GM18502 (cell line): Measurements from ENCODE around the gene LRRC34.

ENCODE experiments used
- ATAC-seq: cut with Tn5 transposase; IDR thresholded peaks from one replicate; pipeline ENCODE4 v1.9.1; 2021; ENCODE audit warnings: mild to moderate bottlenecking; ENCODE audit not compliant: unreplicated experiment, poor library complexity

LRRC34 gene

GRCh38 chr3:169815590-169816150 lies 3.0 kb upstream of the LRRC34 start:
- ATAC-seq: no peak

DNA sequence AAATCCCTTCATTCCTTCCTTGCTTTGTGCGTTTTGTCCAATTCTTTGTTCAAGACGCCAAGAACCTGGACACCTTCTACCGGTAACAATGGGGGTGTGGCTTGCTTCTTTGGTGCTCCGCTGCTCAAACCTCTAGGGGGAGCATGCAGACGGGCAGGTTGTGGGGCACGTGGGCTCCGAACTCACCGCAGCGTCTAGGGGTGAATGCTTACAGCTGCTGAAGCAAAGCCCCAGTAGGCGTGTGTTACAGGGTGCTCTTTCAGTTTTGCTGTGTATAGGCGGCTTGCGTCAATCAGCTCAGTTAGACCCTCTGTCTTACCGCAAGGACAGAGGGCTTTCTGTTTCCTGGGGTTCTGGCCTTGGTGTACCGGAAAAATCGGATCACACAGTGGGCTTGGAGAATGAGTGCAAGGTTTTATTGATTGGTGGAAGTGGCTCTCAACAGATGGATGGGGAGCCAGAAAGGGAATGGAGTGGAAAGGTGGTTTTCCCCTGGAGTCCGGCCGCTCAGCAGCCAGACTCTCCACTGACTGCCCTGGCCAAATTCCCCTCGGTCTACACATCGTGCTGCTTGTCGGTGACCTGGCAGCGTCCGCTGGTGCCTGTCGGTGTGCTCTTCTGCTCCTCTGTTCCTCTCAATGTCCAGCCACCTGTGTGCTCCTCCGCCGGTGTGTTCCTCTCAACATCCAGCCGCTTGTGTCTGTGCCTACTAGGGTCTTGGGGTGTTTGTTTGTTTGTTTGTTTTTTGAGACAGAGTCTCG lies 1.2 kb upstream of the LRRC34 start:
- peak; percentile 90 for ATAC-seq

GRCh38 chr3:169813278-169813677 lies 574 bp upstream of the LRRC34 start:
- ATAC-seq: no peak

GRCh38 chr3:169811631-169812331 lies 923 bp downstream of the LRRC34 start:
- ATAC-seq: no peak

DNA sequence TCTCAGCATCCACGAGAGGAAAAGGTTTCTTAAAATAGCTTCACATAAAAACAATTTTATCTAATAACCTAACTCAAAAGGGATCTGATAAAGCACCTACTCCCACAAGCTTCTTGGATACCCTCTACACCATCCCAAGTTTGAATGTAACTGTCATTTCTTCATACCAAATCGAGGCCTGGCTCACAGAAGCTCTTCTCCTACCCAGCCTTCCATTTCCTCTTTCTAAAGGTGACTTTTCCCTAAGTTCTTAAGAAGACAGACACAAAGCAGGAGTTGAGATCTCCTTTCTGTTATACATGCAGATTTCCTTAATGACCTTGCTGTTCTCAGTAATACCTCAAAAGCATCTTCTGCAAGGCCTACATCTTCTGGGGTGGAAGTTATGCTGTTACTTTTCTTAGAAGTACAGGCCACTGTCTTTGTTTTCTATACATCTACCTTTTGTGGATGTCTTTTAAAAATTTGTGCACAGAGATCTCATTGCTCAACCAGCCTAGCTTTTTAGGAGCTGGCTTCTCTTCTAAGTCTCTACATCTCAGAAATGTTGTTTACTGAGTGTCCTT lies 3.4 kb downstream of the LRRC34 start:
- no peak for ATAC-seq

GRCh38 chr3:169804681-169805080 lies 8.0 kb downstream of the LRRC34 start:
- ATAC-seq: no peak

DNA sequence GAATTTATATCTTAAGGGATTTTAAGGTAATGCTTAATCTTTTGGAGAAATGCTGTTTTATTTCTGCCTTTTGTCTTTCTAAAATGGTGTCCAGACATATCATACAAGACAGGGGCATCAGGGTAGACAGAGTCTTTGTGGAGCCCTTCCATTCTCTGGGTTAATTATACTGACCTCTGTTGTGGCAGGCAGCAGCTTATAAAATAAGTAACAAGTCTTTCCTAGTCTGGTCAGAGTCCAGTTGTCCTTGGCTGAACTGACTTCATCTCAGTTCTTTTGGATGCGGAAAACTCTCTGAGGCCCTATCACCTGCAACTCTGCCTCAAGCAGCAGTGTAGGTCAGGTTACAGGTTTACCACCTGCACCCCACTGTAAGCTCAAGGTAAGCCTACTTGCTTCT lies 20.3 kb downstream of the LRRC34 start:
- no peak for ATAC-seq

DNA sequence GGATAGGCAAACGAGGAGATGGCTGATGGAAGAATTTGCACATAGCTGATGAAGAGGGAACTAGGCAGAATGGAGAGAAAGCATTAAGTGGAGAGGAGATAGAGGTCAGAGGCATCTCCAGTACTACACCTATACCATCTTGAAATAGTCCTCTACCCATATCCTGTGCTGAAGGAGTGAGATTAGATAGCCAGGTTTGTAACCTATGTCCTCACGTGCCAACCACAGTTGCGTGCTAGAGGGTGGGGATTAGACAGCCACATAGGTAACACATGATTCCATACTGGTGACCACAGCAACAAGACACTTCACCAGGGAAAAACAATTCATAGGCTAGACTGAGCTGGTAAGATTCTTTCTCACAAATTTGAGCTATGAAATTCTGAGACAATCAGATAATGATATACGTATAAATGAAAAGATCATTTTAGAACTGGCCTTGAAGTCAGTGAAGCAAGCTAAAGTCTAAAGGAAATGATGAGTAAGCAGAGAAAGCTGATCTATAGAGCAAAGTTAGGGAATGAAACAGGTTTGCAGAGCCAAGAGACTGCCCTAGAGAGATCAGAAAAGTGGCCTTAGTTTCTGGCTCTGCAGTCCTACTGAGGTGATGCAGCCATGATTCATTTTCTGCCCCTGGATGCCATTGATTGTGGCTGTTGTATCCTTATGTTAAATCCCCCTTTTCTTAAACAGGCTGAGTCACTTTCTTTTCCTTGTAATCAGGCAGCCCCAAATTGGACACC lies 21.8 kb downstream of the LRRC34 start:
- no peak for ATAC-seq

DNA sequence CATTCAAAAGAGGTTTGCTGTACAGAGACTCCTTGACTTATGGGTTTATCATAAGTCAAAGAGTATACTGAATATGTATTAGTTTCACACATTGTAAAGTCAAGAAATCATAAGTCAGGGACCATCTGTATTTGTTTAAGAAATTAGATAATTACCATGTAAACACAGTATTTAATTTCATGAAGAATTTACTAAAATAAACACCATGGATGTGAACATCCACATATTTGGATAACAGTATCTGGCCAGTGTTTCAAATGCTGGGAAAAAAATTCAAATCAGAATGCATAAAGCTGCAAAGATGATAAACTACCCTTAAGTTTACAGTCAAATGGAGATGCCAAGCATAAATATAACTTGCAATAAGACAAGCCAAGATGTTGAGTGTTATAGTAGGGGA lies 22.5 kb downstream of the LRRC34 start:
- no peak for ATAC-seq

GRCh38 chr3:169787791-169788190 lies 24.9 kb downstream of the LRRC34 start:
- ATAC-seq: no peak

- no peak for ATAC-seq
Measured at GRCh38 chr3:169787120-169787519, 25.6 kb downstream of the LRRC34 start.

GRCh38 chr3:169781209-169781855 lies 31.4 kb downstream of the LRRC34 start:
- no peak for ATAC-seq

DNA sequence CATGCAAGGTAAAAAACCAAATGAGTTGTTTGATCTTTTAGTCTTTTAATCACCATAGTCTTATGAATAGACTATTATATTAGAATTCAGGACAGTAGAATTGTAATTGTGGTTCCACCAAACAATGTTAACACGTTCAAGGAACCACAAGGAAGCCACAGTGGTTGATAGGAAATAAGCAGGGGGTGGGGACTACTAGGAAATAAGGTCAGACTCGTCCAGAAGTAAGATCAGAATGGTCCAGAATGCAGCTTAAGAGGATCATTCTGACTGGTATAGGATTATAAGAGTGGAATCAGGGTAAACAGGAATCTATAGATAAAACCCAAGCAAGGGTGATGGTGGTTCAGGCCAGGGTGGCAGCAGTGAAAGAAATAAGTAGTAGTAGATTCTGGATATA lies 32.0 kb downstream of the LRRC34 start:
- ATAC-seq: no peak

DNA sequence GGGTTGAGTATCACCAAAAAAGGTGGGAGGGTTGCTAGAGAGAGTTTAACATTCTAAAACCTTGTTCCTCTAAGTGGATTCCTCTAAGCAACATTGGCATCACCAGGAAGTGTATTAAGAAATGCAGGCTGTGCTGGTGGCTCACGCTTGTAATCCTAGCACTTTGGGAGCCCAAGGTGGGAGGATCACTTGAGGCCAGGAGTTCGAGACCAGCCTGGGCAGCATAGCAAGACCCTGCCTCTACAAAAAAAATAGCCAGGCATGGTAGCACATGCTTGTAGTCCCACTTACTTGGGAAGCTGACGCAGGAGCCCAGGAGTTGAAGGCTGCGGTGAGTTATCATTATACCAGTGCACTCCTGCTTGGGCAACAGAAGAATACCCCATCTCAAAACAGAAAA lies 34.9 kb downstream of the LRRC34 start:
- no peak for ATAC-seq

DNA sequence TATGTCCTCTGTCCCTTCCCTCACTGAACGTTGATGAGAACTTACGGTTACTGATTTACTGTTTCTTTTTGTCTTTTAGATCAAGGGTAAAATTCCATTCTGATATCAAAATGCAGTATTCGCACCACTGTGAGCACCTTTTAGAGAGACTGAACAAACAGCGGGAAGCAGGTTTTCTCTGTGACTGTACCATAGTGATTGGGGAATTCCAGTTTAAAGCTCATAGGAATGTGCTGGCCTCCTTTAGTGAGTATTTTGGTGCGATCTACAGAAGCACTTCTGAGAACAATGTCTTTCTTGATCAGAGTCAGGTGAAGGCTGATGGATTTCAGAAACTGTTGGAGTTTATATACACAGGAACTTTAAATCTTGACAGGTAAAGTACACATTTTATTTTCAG lies 38.5 kb downstream of the LRRC34 start:
- no peak for ATAC-seq

DNA sequence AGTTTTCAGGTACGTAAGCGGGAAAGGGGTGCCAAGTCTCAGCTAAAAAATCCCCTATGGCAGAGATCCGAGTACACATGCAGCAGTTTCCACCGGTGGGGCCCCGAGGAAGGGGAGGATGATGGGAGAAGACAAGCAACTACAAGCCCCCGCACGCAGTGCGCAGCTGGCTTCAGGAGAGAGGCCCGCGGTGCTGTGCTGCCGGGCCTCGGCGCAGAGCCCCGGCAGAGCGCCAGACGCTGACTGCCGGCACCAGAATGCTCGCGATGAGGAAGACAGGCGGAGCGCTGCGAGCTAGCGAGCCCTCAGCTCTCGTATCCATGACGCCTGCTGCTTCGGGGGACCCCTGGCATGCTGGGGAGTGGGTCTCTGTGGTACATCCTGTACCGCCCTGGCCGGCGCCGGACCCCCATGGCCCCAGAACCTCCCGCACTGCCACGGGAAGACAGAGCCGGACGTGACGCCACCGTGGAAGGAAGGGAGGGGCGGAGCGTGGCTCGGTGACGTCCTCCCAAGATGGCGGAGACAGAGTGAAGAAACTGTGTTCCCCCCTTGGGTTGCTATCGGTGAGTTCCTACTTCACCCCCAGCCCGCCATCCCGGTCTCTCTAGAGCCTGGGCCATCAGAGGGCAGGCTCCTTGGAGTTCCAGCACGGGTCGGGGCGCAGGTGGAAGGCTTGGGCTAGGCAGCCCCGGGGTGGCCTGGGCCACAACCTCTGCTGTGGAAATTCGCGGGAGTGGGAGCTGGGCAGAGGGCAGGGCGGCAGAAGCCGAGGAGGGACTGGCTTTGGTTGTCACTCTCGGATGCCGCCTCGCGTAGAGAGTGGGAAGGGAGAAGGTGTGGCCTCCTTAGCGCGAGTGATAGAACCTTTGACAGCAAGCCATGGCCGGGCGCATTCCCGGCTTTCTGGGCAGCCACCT lies 39.5 kb downstream of the LRRC34 start, which contains the start of gene MYNN:
MYNN (plus strand) TSS at position 500 of the 920 bp plus-strand sequence. CDS start 900 bp downstream, outside the sequence.
- peak; percentile 83 for ATAC-seq

- ATAC-seq: peak; percentile 20
Measured at GRCh38 chr3:169772305-169772896, 40.3 kb downstream of the LRRC34 start.

DNA sequence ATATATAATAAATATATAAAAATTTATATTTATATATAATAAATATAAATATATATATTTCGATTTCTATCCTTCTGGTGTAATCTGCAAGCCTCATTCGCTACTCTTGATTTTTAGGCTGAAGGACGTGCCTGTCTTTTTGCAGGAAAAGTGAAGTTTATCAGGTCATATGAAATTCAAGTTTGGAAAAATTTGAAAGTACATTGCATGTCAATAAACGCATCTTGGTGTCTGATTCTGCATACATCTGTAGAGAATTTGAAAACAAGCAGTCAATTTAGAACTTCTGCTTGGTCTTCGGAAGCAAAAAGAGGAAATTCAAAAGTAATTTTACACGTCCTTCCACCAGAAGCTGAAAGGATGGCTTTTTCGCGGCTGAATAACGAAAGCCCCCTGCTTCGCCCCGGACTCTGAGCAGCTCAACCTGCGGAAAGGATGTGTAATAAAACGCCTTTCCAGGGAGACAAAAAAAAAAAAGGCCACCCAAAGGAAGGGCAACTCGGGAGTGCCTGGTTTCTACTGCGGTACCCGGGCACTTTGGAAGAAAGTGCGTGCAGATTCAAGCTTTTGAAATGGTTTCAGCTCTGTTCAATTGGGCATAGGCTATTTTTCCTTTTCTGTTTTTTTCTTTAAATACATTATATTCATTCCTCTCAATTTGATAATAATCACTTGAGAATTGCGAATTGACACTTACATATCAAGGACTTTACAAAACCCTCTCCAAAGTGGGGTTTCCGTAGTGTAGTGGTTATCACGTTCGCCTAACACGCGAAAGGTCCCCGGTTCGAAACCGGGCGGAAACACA lies 41.0 kb downstream of the LRRC34 start:
- ATAC-seq: peak; percentile 17
